Breast epithelium (tissue), 4 donors: ENCODE data around the gene KCNK17. TPM values are rescaled to one million over a fixed set of nuclear protein-coding genes. Genes with fewer than 3 reads are reported as not detected.
A peak's percentile ranks its signal among the peaks of the same experiment; 100 is the strongest.
"Not testable (repeated sequence)": the region's sequence is repeated elsewhere in the genome, so short reads cannot be mapped to it uniquely, and the experiment has no call there.

Experiments
- DNase-seq, 2 donors: peaks; one replicate each; pipeline ENCODE4 v3.0.0-alpha.2; 2019; ENCODE audit warnings: low spot score in 2 of 2
- H3K27ac ChIP-seq, 2 donors: fragments of 200-600 bp; sonication (generic) in 1 of 2; one replicate each; pipeline ENCODE4 v1.5.1; 2016 to 2019; ENCODE audit warnings: mild to moderate bottlenecking in 1 of 2
- H3K27me3 ChIP-seq, 2 donors: fragments of 200-600 bp; sonication (generic) in 1 of 2; one replicate each; pipeline versions ENCODE4 v1.5.1 to v1.6.0; 2017 to 2019; ENCODE audit warnings: control low read depth in 1 of 2, mild to moderate bottlenecking in 1 of 2
- H3K36me3 ChIP-seq: fragments of 200-600 bp; one replicate; pipeline ENCODE4 v1.5.1; 2019
- H3K4me1 ChIP-seq, 2 donors: fragments of 200-600 bp; sonication (generic); one replicate each; pipeline ENCODE4 v1.5.1; 2016 to 2019; ENCODE audit warnings: control low read depth in 1 of 2
- H3K4me3 ChIP-seq, 3 donors: fragments of 200-600 bp; sonication (generic); 1 replicate in 2 of 3; 2 replicates in 1 of 3; pipeline ENCODE4 v1.5.1; 2016 to 2019; ENCODE audit warnings: mild to moderate bottlenecking in 3 of 3, moderate library complexity in 2 of 3
- H3K9me3 ChIP-seq, 2 donors: fragments of 200-600 bp; sonication (generic) in 1 of 2; one replicate each; pipeline ENCODE4 v1.5.1; 2016 to 2019; ENCODE audit warnings: control low read depth in 1 of 2
- POLR2A ChIP-seq: fragments of 450-650 bp; IDR thresholded peaks from one replicate; pipeline ENCODE4 v1.6.1; 2016; ENCODE audit warnings: antibody characterized with exemption, mild to moderate bottlenecking, moderate library complexity
- POLR2AphosphoS5 ChIP-seq, 3 donors: sonication (generic); formaldehyde crosslinking; IDR thresholded peaks; one replicate each; pipeline ENCODE4 v1.6.1; 2017; ENCODE audit warnings: antibody characterized with exemption in 3 of 3
- intact Hi-C: fragments of 100-400 bp; cut with DNase I; formaldehyde crosslinking; loops from one replicate; pipeline ENCODE4 v1.15.1; 2023; ENCODE audit warnings: low total_unique reads
- total RNA-seq, 3 donors: library from RNA; depleted of rRNA; stranded (reverse); fragments of >200 nt; gene quantifications; one replicate each; pipeline ENCODE4 v1.1.0, GENCODE V29; 2016
- TF ChIP-seq, protein P1 (sequence below), 3 donors: fragments of 450-650 bp; IDR thresholded peaks; one replicate each; pipeline ENCODE4 v1.5.1; 2016 to 2017; ENCODE audit warnings: antibody characterized with exemption in 3 of 3, mild to moderate bottlenecking in 3 of 3, moderate library complexity in 3 of 3

The KCNK17 gene
- total RNA-seq, 3 donors from 2014 or later: 0.16 to 3.2 (median 0.33) TPM

DNA sequence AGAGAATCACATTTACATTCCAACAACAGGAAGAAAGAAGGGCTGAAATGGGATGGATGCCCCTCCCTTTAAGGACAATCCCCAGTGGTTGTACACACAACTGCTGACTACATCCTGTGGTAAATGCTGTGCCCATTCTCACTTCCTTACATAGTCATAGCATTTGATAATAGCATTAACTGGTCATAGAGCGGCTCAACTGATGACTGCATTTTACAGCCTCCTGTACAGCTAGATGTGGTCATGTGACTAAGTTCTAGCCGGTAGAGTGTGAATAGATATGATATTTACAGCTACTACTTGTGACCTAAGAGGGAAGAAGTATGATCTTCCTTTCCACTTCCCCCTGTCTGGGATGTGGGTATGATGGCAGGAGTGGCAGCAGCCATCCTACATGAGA lies 24.7 kb downstream of the KCNK17 start:
- no peak overlapping the region for H3K4me3 ChIP-seq
- no peak for DNase-seq
- H3K27me3 ChIP-seq: no peaks in the 10 kb centered on the region
- H3K4me1 ChIP-seq: no peaks in the 10 kb centered on the region
- H3K9me3 ChIP-seq: no peaks in the 10 kb centered on the region
- TF ChIP-seq POLR2AphosphoS5 (IDR thresholded peaks at IDR 0.05) (no peak), POLR2A (no peak)
- TF ChIP-seq, protein P1, sequence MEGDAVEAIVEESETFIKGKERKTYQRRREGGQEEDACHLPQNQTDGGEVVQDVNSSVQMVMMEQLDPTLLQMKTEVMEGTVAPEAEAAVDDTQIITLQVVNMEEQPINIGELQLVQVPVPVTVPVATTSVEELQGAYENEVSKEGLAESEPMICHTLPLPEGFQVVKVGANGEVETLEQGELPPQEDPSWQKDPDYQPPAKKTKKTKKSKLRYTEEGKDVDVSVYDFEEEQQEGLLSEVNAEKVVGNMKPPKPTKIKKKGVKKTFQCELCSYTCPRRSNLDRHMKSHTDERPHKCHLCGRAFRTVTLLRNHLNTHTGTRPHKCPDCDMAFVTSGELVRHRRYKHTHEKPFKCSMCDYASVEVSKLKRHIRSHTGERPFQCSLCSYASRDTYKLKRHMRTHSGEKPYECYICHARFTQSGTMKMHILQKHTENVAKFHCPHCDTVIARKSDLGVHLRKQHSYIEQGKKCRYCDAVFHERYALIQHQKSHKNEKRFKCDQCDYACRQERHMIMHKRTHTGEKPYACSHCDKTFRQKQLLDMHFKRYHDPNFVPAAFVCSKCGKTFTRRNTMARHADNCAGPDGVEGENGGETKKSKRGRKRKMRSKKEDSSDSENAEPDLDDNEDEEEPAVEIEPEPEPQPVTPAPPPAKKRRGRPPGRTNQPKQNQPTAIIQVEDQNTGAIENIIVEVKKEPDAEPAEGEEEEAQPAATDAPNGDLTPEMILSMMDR (IDR thresholded peaks at IDR 0.05): no peak
- no peaks in the 10 kb centered on the region for H3K36me3 ChIP-seq
- no peak overlapping the region for H3K27ac ChIP-seq
- intact Hi-C loops: no loop called here

DNA sequence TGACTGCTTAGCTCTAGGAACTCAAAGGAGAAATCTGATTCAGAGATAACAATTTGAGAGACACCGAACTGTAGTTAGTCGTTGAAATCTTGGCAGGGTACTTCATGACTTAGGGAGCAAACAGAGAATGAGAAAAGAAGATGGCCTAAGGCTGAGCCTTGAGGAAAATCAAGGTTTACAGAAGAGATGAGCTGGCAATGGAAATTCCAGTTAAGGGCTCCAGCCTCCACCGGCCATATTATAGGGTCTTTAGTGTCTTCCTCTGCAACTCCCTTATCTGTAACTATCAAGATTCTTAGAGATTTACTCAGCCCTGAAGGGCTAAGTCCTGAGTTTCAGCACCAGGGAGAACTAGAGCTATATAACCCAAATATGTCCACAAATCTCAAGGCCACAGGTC lies 26.6 kb downstream of the KCNK17 start:
- no peaks in the 10 kb centered on the region for H3K9me3 ChIP-seq
- H3K27me3 ChIP-seq: no peaks in the 10 kb centered on the region
- no peak overlapping the region for H3K4me3 ChIP-seq
- TF ChIP-seq POLR2A (no peak), POLR2AphosphoS5 (IDR thresholded peaks at IDR 0.05) (no peak)
- TF ChIP-seq, protein P1 (IDR thresholded peaks at IDR 0.05): no peak
- no peak overlapping the region for H3K27ac ChIP-seq
- intact Hi-C loops: no loop called here
- H3K4me1 ChIP-seq: no peaks in the 10 kb centered on the region
- DNase-seq: no peak
- no peaks in the 10 kb centered on the region for H3K36me3 ChIP-seq

DNA sequence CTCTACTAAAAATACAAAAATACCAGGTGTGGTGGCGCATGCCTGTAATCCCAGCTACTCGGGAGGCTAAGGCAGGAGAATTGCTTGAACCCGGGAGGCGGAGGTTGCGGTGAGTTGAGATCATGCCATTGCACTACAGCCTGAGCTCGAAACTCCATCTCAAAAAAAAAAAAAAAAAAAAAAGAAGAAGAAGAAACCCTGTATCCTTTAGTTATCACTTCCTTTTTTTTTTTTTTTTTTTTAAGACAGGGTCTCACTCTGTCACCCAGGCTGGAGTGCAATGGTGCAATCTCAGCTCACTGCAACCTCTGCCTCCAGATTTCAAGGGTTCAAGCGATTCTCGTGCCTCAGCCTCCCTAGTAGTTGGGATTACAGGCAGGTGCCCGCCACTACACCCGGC lies 27.6 kb downstream of the KCNK17 start:
- H3K36me3 ChIP-seq, H3K9me3 ChIP-seq, H3K4me1 ChIP-seq, H3K27me3 ChIP-seq, intact Hi-C loops, DNase-seq, H3K27ac ChIP-seq, H3K4me3 ChIP-seq: not testable (repeated sequence)

DNA sequence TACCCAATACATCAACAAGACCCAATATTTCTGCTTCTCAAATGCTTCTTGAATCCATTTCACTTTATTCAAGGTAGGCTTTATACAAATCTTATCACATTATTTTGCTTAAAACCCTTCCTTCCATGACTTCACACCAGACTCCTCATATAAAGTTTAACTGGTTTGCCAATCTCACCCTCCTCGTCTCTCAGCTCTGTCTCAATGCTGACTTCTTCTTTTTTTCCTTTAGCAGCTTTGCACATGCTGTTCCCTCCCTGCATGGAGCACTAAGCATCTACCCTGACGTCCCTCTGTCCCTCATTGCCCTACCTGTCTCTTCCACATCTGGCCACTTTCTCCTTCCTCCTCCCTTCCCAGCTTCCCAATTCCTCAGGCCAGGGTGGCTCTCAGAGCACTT lies 31.4 kb downstream of the KCNK17 start:
- H3K4me1 ChIP-seq: no peaks in the 10 kb centered on the region
- intact Hi-C loops: no loop called here

DNA sequence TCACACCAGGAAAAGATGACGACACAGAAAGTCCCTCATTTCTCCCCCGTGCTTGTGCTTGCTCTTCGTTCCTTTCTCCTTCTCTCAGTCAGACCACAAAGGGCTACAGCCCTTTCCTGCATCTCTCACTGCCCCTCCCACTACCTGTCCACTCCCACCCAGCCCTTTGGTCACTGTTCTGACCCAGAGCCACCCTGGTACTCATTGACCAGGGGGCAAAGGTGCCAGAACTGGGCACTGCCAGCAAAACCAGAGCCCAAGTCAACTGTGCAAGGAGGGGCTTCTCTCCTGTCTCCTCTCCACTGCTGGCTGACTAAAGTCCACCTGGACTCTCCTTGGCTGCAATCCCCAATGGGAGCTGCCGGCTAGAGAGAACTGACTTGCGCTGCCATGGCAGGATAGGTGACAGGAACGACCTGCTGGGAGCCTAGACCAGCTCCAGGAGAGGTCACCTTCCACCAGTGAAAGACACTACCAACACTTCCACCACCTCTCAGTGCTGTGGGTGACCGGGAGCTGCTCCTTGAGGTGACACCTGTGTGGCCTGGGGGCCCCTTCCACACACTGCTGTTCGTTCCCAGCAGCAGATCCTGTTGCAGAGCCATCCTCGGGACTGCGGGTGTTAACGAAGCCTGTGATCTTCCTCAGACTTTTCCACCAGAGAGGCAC lies 32.8 kb downstream of the KCNK17 start:
- no peak for DNase-seq
- Histone ChIP-seq H3K27me3 (no peaks in the 10 kb centered on the region), H3K4me1 (no peaks in the 10 kb centered on the region), H3K9me3 (no peaks in the 10 kb centered on the region), H3K27ac (peak overlapping the region in 1 of 2 donors; percentile 73), H3K4me3 (no peak overlapping the region), H3K36me3 (no peaks in the 10 kb centered on the region)
- TF ChIP-seq, protein P1 (IDR thresholded peaks at IDR 0.05): no peak
- no peak for TF ChIP-seq POLR2A
- TF ChIP-seq POLR2AphosphoS5 (IDR thresholded peaks at IDR 0.05): no peak
- intact Hi-C loops: no loop called here

More for the DNA sequence above, 31.4 kb downstream of the KCNK17 start:
- DNase-seq: no peak
- Histone ChIP-seq H3K36me3 (no peaks in the 10 kb centered on the region), H3K4me3 (no peak overlapping the region), H3K27me3 (no peaks in the 10 kb centered on the region), H3K9me3 (no peaks in the 10 kb centered on the region), H3K27ac (no peak overlapping the region)
- TF ChIP-seq, protein P1 (IDR thresholded peaks at IDR 0.05): no peak
- TF ChIP-seq POLR2A (no peak), POLR2AphosphoS5 (IDR thresholded peaks at IDR 0.05) (no peak)
